VCaP (cell line): ENCODE data around the gene ZBTB45.
A peak's percentile ranks its signal among the peaks of the same experiment; 100 is the strongest.

ENCODE experiments used
- H3K27ac ChIP-seq: fragments of 450-650 bp; 2 replicates; pipeline ENCODE4 v1.5.1; 2017
- CTCF ChIP-seq: fragments of 450-650 bp; conservative IDR thresholded peaks from 2 replicates; pipeline ENCODE4 v1.5.1; 2017; ENCODE audit warnings: mild to moderate bottlenecking, moderate library complexity

Gene ZBTB45

GRCh38 chr19:58483776-58484175, 35.8 kb downstream of the ZBTB45 start:
- no peak overlapping the region for H3K27ac ChIP-seq
- TF ChIP-seq CTCF: no peak

- TF ChIP-seq CTCF: no peak
- no peak overlapping the region for H3K27ac ChIP-seq
Measured at GRCh38 chr19:58482372-58482771, 37.2 kb downstream of the ZBTB45 start.

GRCh38 chr19:58480831-58481230, 38.8 kb downstream of the ZBTB45 start:
- H3K27ac ChIP-seq: no peak overlapping the region
- TF ChIP-seq CTCF: no peak

- TF ChIP-seq CTCF: no peak
- no peak overlapping the region for H3K27ac ChIP-seq
Measured at GRCh38 chr19:58480481-58480830, 39.2 kb downstream of the ZBTB45 start.

GRCh38 chr19:58479736-58480480, 39.7 kb downstream of the ZBTB45 start:
- no peak for TF ChIP-seq CTCF
- H3K27ac ChIP-seq: no peak overlapping the region

GRCh38 chr19:58479303-58479702, 40.3 kb downstream of the ZBTB45 start:
- H3K27ac ChIP-seq: no peak overlapping the region
- TF ChIP-seq CTCF: no peak

- H3K27ac ChIP-seq: peak overlapping the region; percentile 89; the same call in 1 of the 2 replicates
- no peak for TF ChIP-seq CTCF
Measured at GRCh38 chr19:58477871-58478270, 41.7 kb downstream of the ZBTB45 start.
